ENCODE measurements around the gene IGIP. TPM values are rescaled to one million over a fixed set of nuclear protein-coding genes. Genes with fewer than 3 reads are reported as not detected.

Gene IGIP
- total and polyA plus RNA-seq, 2 of the 8 experiments (the other 6 are each of a cell fraction or from before 2014, with no cell fraction given): 0.32 to 0.69 TPM

DNA sequence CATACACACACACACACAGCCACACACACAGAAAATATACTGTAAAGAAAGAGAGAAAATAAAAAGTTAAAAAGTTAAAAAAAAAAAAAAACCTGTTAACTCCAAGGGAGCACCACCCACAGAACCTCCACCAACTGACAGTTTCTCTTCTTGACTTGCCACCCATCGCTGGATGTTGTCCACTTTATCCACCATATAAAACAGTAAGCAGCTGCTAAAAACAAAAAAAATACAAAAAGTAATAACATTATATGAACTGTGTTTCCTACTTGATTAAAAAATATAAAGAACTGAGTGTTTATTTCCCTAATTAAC is 10.6 kb upstream of the IGIP start:
- Histone ChIP-seq H3K79me1 (ENCODE audit: low read depth, low read length) (no peaks in the 10 kb centered on the region), H2BK5ac (ENCODE audit: low read depth, low read length) (no peak overlapping the region), H3K23ac (ENCODE audit: insufficient read length) (no peak overlapping the region), H2AK5ac (ENCODE audit: low read depth, low read length) (no peak overlapping the region), H3K4me2 (ENCODE audit: insufficient read depth in 1 of 2, low read depth in 2 of 2, low read length in 2 of 2) (peak overlapping the region; percentile 98), H3K4me1 (replicated peaks in 1 of 4; ENCODE audit: control insufficient read depth in 3 of 4, insufficient read depth in 4 of 4, low read length in 3 of 4) (peaks cover 6 to 17% (median 7%) of the 10 kb centered on the region in 4 experiments), H4K20me1 (replicated peaks in 1 of 2; ENCODE audit: control insufficient read depth in 1 of 2, insufficient read depth in 2 of 2, low read length in 2 of 2) (peaks cover 6 to 22% of the 10 kb centered on the region in 2 experiments), H2AFZ (ENCODE audit: low read length) (no peak overlapping the region), H2BK20ac (ENCODE audit: low read length) (no peak overlapping the region), H3K9me3 (ENCODE audit: insufficient read depth in 2 of 2, low read depth in 1 of 2, low read length in 1 of 2) (no peaks in the 10 kb centered on the region), H2BK15ac (ENCODE audit: low read length) (no peak overlapping the region), H2BK120ac (replicated peaks; ENCODE audit: low read depth, low read length) (no peak overlapping the region), H3K27ac (ENCODE audit: low read depth, low read length) (no peak overlapping the region), H2BK12ac (ENCODE audit: low read depth, low read length) (no peak overlapping the region), H3K27me3 (replicated peaks in 1 of 4; ENCODE audit: control insufficient read depth in 3 of 4, extremely low read depth in 1 of 4, insufficient read depth in 3 of 4, low read length in 3 of 4) (peaks cover 23 to 57% (median 45%) of the 10 kb centered on the region in 4 experiments), H4K5ac (ENCODE audit: insufficient read length, low read depth, low read length) (no peak overlapping the region), H3K4me3 (ENCODE audit: extremely low read depth in 1 of 4, insufficient read depth in 2 of 4, low read depth in 3 of 4, low read length in 4 of 4) (peak overlapping the region; percentile 53 to 85 (median 78); a peak in 6 of 8 replicates), H3K9ac (replicated peaks in 1 of 4; ENCODE audit: extremely low read depth in 1 of 4, low read depth in 3 of 4, low read length in 3 of 4) (0 out of 7 replicates have a peak overlapping the region, but pooled peaks of 1 of the 4 experiments have one; percentile 72), H3K23me2 (ENCODE audit: low read depth, low read length) (peaks cover 14% of the 10 kb centered on the region), H3K4ac (replicated peaks; ENCODE audit: insufficient read length, low read depth, low read length) (no peak overlapping the region), H3K56ac (replicated peaks; ENCODE audit: insufficient read length, low read depth, low read length) (no peak overlapping the region), H3K79me2 (ENCODE audit: control insufficient read depth in 1 of 2, insufficient read depth in 2 of 2, low read length in 2 of 2) (no peaks in the 10 kb centered on the region), H4K8ac (ENCODE audit: extremely low read depth, insufficient read depth, low read length) (no peak overlapping the region; the same call in 1 of the 2 replicates), H3K36me3 (ENCODE audit: control insufficient read depth in 2 of 4, insufficient read depth in 4 of 4, low read length in 3 of 4) (no peaks in the 10 kb centered on the region), H3K14ac (ENCODE audit: insufficient read length) (no peak overlapping the region), H3K18ac (ENCODE audit: extremely low read depth, low read length) (no peak overlapping the region), H4K91ac (replicated peaks; ENCODE audit: insufficient read length, low read length) (no peak overlapping the region)
- no peak for TF ChIP-seq RAD21 (IDR thresholded peaks at IDR 0.05 in 1 of 2, conservative IDR thresholded peaks at IDR 0.05 in 1 of 2; ENCODE audit: low read depth in 2 of 2, low read length in 2 of 2)
- peak; percentile 0 for TF ChIP-seq RNF2 (IDR thresholded peaks at IDR 0.05; ENCODE audit: borderline replicate concordance, low read depth, low read length, missing control alignments, poor library complexity, severe bottlenecking)
- TF ChIP-seq CBX5 (IDR thresholded peaks at IDR 0.05; ENCODE audit: low read depth, low read length): no peak
- no peak for TF ChIP-seq SIN3A (conservative IDR thresholded peaks at IDR 0.05 in 1 of 2, IDR thresholded peaks at IDR 0.05 in 1 of 2; ENCODE audit: low read depth in 1 of 2, low read length in 2 of 2)
- TF ChIP-seq MAFK (IDR thresholded peaks at IDR 0.05; ENCODE audit: low read depth, low read length): no peak
- no peak for TF ChIP-seq SP1 (IDR thresholded peaks at IDR 0.05; ENCODE audit: low read depth, low read length)
- ChIA-PET CTCF (ENCODE audit: partially characterized antibody) (interaction anchor here (0.9 to 7.9 kb wide), 6 partner anchors 12 to 54 kb away, joined by 3 to 91 read pairs (median 4); no protein-coding TSS in a partner anchor), POLR2A (ENCODE audit: partially characterized antibody) (interaction anchor here (0.7 to 1.9 kb wide), 2 partner anchors 12 to 1695 kb away, joined by 4 to 5 read pairs; no protein-coding TSS in a partner anchor)
- WGBS, 2 experiments (ENCODE audit: extremely low coverage in 1 of 2, insufficient coverage in 1 of 2, insufficient read length in 1 of 2, insufficient replicate concordance in 2 of 2, low coverage in 1 of 2, low lambda C conversion rate in 2 of 2, missing lambda C conversion rate in 1 of 2): 25% methylated on average over 1 of the region's 1 CpG; no CpG with 5 or more reads in 1 of the 2 experiments
- DNase-seq (ENCODE audit: low read depth in 1 of 2, low spot score in 2 of 2) (no peak), FAIRE-seq (no peak)

All from H1 (cell line).